ENCODE data around the gene HNRNPL.

The HNRNPL gene

DNA sequence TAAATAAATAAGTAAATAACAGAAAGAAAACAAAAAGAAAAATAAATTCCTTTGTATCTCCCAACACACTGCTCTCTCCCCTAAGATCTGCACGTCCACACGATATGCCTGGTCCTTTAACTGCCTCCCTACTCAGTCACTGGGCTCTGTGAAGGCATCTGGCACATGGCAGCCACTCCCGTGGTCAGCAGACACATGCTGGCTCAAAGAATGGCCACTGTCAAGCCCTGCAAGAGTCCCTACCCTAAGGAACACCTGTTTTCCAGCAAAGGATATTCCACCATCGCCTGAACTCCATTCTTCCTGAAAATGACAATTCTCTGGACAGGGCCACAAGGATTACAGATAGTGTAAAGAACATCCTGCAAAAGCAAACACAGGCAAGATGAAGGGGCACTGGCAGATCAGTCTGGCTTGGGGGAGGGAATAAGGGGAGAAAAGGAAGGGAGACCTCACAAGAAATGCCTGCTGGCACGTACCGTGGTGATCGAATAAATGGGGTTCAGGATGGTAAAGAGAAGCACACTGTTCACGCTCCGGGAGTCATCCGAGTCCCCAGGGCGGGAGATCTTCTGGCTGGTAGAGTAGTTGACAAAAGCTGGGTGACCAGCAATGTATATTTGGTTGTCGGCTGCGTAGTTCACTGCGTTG is 4.3 kb downstream of the HNRNPL start:
- no peak for DNase-seq (ENCODE audit: low spot score)

DNA sequence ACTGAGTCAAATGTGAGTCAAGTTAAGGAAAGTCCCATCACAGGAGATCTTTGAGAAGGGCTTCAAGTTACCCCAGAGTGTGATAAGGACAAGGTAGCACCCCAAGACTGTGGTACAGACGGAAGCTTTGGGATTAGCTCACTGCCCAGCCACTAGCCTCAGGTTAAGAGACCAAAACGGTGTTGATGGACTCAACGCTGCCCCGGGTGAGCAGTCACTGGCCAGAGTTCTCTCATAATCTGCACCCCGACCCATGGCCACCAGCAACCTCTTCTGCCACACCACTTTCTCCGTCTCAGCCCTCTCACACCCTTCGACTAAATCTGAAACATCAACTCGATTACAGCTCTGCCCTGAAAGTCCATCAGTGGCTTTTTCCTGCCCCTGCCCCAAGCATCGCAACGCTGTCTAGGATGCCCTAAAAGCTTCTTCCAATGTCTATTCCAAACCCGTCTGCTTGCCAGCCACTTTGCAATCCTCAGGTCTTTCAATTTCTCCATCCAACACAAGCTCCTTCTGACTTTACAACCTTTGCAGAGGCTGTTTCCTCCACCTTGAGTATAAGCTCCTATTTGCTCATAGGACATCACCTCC is 5.6 kb downstream of the HNRNPL start:
- no peak for DNase-seq (ENCODE audit: low spot score)

DNA sequence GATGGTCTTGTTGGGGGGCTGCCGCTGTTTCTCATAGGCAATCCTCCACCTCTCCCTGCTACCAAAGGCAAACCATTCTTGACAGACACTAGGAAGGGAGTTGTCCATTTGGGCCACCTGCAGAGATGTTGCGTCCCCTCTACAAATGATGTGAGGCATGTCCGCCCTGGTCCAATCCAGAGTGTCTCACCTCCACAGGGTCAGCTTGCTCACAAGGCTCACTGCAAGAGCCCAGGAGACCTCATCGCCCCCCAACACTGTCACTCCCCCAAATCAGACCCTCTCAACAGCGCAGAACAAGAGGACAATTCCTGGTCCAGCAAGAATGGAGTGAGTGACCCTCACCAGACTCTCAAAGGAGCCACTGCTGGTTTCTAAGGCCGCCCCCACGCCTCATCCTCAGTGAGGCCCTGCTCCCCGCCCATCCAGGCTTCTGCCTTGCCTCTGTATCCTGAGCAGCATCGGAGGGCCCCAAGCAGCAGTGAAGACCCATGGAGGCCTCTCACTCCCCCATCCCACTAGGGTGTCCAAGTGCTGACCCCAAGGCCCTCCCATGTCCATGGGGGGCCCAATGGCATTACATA is 6.5 kb downstream of the HNRNPL start:
- no peak for DNase-seq (ENCODE audit: low spot score)

DNA sequence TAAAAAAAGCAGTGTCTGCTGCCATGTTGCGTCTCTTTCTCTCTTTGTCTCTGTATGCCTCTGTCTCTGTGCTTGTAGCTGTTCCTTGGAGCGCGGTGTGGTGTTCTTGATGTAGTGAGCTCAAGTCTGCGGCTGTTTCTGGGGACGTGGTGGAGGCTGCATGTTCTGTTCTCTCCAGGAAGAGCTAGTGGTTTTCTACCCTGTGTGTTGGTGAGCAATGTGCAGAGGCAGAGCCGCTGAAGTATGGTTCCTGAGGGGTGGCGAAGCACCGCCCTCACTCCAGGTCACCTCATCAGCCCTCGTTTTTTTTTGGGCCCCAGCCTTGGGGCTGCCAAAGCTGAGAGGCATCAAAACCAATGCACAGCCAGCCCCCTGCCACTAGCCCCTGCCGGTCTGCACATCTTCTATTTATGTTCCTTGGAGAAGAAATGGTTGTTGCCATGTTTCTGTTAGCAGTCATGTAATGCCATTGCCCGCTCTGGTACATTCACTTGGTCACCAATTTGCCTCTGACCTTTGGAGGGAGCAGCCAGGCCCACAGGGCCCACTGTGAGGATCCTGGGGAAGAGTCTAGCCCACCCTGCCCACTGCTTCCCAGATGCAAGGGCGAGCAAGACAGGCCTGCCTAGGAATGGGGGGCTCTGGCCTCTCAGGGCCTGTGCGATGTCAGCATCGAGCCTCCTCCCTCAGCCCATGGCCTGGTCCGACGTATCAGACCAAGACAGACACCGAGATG is 7.2 kb downstream of the HNRNPL start:
- DNase-seq (ENCODE audit: low spot score), result no peak

DNA sequence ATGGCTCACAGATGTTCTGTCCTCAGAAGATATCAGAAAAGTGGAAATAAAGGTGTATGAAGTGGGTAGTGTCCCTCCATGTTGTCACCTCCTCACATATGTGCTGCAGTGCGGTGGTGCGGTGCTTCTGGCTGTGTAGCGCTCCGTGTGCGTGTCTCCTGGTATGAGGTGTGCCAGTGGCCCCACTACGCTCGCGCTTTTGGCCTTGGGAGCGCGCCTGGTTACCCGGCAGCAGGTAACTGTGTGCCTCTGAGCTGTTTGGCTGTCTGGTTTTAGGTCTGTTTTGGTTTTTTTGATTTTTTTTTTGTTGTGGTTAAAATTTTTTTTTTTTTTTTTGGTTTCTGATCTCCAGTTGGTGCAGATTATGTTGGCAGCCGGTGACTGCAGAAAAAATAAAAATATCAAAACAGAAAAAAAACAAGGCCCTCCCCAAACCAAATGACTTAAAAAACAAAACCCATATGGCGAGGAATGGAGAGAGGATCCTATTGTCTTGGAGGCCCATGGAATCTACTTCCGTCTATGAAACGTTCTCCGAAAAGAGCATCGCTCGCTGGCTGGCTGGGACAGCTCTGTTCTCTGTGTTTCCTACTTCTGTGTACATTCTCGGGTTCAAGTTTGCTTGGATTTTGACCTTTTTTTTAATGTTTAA is 7.9 kb downstream of the HNRNPL start:
- DNase-seq (ENCODE audit: low spot score), result no peak

DNA sequence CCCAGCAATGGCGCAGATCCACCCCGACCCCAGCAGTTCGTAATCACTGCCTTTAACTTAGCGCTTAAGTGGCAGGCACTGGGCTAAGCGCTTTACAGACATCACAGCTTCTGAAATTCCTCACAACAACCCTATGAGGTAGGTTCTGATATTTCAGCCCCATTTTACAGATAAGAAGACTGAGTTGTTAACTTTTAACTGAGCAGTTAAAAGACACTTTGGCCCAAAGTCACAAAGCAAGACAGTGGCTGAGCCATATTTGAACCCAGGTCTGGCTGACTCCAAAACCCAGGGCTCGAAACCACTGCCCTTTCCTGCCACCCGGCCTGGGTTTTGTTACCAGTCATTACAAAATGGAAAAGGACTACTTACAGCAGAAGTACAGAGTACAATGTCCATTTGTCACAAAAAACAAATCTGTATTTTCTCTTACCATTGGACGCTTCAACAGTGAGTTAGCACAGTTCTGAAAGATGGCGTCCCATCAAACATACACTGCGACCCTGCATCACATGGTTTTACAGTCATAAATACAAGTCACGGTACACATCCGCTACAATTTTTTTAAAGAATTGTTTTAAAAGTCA is 8.5 kb downstream of the HNRNPL start:
- no peak for DNase-seq (ENCODE audit: low spot score)

DNA sequence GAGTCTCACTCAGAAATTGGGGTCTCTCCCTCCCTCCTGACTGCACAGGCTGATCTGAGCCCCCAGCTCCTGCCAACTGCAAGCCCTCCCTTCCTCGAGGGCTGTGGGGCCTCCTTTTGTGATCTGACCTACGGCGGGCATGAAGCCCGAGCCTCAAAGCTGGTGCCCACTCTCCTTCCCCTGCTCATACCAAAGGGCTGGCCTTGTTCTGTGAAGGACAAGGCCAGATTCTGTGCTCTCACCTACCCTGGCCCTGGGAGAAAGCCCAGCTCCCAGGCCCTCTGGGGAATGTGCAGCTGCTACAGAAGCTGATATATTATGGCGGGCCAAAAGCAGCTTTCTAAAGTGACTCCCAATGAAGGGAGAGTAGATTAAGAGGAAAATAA is 9.2 kb downstream of the HNRNPL start:
- DNase-seq (ENCODE audit: low spot score), result no peak

DNA sequence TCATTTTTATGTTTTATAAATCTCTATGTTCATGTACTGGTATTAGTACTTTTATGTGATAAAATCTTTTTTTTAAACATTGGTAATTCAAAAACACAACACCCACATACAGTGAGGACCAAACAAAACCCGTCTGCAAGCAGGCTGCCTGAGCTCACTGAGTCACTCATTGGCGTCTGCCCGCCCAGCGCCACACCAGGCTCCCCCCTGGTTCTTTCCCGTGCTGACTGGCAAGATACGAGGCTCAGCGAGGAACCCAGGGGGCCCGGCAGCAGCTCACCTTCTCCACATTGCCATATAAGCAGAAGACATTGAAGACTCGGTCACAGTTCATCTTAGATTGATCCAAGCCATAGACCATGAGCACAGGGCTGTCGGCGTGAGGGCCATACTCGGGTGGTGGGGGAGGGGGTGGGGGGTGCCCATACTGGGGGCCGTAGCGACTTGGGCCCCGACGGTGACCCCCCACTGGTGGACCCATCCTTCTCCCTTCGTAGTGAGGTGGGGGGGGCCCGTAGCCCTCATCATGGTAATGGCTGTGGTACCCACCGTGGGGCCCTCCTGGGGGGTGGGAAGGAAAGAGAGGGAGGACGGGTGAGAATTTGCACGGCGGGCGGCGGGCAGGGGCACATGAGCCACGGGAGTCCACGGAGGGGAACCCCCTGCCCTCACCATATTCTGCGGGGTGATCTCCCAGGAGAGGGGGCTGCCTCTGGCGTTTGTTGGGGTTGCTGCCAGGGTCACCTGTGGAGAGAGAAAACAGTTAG is 9.8 kb downstream of the HNRNPL start:
- DNase-seq (ENCODE audit: low spot score), result no peak

DNA sequence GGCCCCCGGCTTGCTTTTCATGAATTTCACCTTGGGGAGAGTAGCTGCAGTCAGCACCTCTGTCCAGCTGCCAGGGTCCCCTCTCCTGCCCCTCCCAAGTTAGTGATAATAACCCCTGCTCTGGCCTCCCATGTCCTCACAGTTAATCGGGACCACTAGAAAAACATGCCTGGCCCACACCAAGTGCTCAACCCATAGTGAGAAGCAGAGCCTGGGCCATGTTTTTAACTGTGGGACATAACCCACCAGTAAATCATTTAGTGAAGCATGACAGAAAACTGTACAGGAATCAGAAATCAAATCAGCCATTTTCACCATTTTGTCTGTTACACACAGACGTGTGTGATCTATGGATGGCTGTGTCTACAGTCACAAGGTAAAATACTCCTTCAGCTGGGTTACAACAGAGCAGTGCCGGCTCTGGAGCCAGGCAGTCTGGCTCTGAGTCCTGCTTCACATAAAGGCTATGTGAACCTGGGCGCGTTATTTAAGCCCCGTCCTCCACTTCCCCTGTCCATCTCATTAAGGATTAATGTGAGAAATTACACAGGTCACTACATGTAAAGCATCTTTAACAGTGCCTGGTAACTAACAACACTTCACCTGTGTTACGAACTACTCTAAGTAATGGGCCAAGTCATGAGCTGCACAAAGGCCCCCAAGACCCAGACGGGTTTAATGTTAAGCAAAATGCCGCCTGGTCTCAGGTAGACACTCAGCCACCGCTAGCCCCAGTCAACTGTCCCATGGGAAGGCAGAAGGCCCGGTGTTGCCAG is 10.6 kb downstream of the HNRNPL start:
- DNase-seq (ENCODE audit: low spot score), result no peak

DNA sequence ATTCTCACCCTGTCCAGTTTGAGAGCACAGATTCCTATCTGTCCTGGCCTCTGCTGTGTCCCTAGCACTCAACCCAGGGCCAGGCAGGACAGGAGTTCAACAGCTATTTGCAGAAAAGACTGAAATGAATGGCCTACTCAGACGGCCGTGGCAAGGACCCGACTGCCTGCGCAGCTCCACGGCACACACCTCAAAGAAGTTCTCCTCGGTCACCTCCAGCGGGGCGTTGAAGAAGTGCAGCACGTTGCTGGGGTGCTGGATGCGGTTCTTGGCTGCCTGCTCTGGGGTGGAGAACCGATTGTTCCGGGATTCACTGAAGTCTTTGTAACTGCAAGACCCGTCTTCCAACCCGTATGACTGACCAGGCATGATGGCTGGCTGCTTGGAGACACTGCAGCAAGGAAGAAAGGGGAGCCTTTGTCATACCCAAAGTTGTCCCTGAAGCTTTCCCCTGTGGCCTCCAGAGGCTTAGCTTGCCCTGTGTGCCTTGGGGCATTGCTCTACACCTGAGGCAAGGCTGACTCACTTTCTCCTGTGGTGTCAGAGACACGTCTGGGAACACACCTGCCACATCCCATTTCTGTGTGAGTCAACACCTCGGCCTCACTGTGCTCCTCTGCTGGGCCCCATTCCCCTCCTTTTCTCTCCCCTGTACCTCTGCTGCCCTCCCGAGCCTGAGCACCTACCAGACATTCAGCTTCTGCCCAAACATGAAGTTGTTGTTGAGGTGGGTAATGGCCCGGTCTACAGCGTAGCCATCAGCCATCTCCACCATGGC is 11.4 kb downstream of the HNRNPL start:
- DNase-seq (ENCODE audit: low spot score), result no peak

DNA sequence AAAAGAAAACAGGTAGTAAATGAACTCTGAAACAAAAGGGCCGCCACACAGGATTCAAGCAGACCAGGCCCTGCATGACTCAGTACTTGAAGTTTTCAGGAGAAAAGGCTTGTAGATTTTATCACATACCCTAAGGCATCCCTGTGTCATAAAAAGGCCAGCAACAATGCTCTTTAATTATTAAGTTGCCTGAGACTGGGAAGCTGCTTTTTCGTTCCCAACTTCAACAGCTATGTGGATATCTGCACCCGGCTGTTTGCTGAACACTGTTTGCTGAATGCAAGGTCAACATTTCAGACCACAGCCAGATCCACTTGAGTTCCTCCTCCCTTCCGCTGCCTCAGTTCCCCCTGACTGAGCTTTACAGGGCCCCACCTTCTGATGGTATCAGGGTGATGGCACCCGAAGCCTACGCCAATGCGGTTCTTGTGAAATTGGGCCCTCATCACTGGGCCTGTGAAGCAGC is 12.1 kb downstream of the HNRNPL start:
- no peak for DNase-seq (ENCODE audit: low spot score)

DNA sequence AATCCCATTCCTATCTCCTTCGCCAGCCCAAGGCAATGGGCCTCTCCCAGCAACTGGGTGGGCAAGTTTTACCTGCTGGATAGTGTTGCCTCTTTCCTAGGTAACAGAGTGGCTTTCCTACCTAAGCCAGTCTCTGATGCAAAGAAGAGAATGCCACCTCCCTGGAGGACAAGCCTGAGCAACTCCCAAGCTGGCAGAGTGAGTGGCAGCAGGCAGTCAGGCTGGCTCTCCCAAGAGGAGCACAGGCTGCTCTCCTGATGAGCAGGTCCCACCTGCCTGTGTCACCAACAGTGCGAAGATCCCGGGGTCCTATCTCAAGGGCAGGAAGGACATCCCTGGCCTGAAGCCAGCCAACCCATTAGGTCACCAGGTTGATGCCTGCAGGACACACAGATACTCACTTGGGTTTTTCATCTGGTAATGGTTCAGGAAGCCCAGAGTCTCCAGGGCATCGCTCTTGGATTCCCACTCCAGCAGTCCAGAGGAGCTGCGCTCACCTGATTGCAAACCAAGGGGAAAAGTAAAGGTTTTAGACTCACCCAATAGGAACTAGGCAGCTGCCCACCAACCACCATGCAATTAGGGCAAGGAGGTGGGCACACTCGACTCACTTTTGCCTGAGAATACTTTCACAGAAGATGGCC is 12.7 kb downstream of the HNRNPL start:
- DNase-seq (ENCODE audit: low spot score), result no peak

DNA sequence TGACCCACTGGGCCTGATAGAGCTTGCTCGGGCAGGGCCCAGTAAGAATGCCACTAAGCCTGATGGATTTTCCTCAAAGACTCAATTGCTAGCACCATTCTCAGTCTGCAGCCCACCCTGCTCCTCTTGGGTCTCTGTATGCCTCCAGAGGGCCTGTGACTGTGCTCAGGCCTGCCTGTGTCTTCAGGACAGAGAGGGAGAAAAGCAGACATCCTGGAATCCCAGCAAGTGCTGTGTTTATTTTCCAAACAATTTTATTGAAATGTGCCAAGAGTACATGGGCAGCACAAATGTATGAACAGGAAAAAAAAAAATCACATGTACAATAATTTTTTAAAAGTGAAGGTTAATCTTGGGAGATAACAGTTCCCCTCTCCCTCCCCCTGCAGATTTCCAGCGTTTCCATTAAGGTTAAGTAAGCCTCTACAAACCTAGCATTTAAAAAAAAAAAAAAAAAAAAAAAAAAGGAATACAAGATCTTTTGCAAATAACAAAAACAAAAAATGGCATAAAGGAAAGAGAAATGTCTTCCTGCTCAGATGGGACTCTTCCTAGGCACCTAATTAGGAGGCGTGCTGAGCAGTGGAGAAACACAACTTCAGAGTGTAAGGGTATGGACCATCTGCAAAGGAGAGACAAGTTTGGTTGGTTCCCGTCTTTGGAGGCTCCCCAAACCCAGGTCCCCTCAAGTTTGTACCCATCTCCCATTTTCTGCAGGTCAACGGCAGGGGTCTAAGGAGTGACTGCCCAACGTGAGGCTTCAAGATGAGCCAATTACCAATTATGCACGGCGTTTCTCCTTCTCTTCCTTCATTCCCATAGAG is 13.4 kb downstream of the HNRNPL start:
- no peak for DNase-seq (ENCODE audit: low spot score)

DNA sequence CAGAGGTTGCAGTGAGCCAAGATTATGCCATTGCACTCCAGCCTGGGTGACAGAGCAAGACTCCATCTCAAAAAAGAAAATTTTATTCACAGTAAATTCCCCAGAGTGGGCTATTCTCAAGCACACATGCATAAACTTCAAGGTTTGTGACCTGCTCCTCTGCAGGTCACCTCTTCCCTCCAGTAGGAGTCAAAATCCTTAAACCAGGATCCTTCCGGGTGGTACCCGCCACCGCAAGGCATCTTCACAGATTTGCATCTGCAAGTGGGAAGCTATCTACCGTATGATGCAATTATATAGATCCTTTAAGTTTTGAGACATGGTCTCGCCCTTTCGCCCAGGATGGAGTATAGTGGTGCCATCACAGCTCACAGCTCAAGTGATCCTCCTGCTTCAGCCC is 15.2 kb downstream of the HNRNPL start:
- DNase-seq (ENCODE audit: low spot score), result no peak

DNA sequence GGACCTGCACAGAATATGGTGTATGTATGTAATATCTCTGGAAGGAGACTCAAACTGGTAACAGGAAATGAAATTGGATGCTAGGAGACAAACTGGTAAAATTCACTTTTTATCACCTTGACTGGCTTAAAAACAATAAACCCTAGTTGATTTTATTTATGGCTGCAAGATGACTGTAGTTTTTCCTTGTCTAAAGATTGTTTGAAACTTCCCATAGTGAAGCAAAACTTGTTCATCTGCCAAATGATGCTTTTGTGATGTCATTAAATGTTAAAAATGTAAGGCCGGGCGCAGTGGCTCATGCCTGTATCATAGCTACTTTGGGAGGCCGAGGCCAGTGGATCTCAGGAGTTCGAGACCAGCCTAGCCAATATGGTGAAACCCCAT is 15.7 kb downstream of the HNRNPL start:
- no peak for DNase-seq (ENCODE audit: low spot score)

DNA sequence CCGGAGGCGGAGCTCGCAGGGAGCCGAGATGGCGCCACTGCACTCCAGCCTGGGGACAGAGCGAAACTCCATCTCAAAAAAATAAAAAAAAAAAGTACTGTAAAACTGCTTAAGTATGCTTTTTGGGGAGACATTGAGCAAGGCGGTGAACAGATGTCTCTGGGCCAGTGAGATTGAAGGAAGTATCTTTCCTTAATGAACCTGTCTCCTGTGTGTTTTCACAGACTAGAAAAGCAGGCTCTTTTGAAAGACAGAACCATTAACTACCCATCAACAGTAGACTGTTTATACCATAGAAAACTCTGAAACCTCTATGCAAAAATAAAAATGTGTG is 16.7 kb downstream of the HNRNPL start:
- no peak for DNase-seq (ENCODE audit: low spot score)

DNA sequence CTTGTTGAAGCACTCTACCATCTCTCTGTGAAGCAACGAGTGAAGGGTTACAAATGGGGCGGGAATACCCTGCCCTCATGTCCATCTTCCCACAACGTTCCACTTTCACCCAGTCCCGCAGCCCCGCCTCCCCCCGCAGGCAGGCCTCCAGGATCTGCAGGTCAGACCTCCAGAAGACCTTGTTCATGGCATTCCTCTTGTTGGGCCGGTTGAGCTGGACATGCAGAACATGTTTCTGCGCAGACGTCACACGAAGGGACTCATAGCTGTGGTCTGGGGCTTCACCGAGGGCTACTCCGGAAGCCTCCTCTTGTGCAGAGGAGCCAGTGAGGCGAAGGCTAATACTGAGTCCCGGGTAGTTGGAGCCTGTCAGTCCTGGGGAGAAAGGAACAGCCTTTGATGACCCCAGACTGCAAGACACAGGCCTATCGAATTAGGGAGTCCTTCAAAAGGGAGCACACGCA is 18.6 kb downstream of the HNRNPL start:
- DNase-seq (ENCODE audit: low spot score), result peak; percentile 73

DNA sequence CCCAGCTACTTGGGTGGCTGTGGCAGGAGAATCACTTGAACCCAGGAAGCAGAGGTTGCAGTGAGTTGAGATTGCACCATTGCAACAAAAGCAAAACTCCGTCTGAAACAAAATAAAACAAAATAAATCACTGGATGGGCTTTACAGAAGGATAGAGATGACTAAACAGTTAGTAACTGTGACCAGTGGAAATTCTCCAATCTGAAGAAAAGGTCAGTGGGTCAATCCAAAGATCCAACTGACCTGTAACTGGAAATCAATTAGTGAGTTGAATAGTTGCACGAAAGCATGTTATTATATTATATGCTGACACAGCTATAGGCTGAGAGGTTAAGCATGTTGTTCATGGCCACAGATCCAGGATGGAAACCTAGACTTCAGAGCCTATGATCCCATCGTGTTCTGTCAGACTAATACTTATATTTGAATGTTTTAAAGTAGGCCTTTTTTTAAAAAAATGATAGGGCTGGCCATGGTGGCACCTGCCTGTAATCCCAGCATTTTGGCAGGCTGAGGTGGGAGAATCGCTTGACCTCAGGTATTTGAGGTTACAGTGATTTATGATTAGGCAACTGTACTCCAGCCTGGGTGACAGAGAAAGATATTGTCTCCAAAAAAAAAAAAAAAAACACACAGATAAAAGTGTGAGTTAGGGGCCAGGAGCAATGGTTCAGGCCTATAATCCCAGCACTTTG is 19.6 kb downstream of the HNRNPL start:
- no peak for DNase-seq (ENCODE audit: low spot score)

Measured in ecto neural progenitor cell (in vitro differentiated cells).